ENCODE measurements around the gene TNFRSF13B. TPM values are rescaled to one million over a fixed set of nuclear protein-coding genes. Genes with fewer than 3 reads are reported as not detected.
"Not testable (repeated sequence)": the region's sequence is repeated elsewhere in the genome, so short reads cannot be mapped to it uniquely, and the experiment has no call there.

Gene TNFRSF13B
- total RNA-seq, 3 donors from 2014 or later (not counting 1 experiment from before 2014, with no cell fraction given), result 0.70 to 7.7 (median 0.89) TPM

DNA sequence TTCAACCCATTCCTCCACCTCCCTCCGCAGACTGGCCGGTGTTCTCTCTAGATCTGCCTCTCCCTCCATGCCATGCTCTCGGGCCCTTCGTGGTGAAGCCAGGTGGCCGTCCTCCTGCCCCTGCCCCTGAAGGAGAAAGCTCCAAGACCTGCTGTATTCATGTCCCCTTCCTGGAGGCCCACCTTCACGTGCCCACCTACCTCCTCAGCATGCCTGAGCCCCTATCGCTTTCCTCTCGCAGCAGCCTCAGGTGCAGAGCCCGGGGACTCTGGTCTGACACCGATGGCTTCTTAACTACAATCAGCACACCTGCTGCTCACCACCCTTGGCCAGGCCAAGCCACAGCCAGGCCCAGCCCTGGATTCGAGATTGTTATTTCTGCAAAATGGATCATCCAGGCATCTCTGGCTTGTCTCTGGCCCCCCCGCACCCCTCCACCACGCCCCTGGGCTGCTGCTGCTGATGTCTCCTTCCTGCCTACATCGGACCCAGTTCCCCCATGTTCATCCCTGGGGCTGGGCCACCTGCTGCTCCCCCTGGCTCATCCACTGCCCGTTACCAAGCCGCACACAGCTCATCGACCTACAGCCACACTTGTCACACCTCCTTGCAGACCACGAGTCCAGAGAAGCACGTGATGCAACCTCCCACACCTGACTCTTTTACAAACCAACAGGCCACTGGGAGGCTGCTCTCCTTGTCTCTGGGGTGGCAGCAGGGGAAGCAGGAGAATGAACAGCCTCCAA, 32.5 kb upstream of the TNFRSF13B start:
- H3K27ac Mint-ChIP-seq, result no peak overlapping the region
- ATAC-seq, result no peak

DNA sequence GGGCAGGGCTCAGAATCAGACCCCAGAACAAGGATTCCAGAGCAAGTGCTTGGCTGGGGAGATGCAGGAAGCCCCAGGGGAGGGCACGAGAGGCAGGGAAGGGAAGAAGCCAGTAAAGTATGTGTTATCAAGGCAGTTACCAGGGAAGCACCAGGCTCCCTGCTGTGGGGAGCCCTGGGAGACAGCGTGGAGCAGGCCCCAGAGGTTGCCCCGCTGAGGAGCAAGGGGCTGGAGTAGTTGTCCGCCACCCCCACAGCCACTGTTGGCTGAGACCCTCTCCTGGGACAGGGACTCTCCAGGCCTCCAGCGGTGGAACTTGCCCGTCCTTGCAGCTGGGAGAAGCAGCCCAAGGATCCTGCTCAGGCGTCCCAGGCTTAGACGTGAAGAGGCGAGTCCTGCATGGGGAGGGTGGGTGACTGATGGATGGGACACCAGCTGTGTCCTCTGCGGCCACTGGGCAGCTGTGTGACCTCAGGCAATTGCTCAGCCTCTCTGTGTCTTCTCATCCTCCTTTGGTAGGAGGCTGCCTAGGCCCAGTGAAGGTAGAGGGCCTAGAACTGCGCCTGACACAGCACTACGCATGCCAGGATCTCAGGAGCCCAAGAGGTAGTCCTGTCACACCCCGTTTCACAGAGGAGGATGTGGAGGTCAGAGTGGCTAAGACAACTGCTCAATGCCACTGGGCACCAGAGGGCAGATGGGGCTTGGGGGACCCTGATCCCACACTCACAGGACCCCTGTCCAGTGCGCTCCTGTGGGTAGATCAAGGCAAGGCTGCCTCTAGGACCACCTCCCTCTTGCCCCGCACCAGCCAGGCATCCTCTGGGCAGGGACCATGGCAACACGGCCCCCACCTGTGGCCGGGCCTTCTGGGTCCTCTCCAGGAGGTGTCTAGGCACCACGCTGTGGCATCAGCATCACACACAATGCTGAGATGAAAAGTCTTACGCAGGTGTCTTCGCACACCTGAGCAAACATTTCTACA, 31.1 kb upstream of the TNFRSF13B start:
- not testable (repeated sequence) for H3K9me3 Mint-ChIP-seq; H3K36me3 ChIP-seq (ENCODE audit: control insufficient read depth, insufficient read depth, low read length); H3K36me3 Mint-ChIP-seq; H3K4me1 ChIP-seq (ENCODE audit: control insufficient read depth, insufficient read depth, low read length); H3K27me3 ChIP-seq (ENCODE audit: control insufficient read depth, insufficient read depth, low read length); H3K4me3 Mint-ChIP-seq; H3K4me1 Mint-ChIP-seq; H3K27ac ChIP-seq (ENCODE audit: low read length); DNase-seq; H3K9me3 ChIP-seq (ENCODE audit: control insufficient read depth, insufficient read depth, low read length); H3K4me3 ChIP-seq (ENCODE audit: low read length); ATAC-seq; H3K27me3 Mint-ChIP-seq (ENCODE audit: low read depth in 2 of 2); H3K27ac Mint-ChIP-seq
- 89% methylated on average over 20 of the region's 20 CpGs for WGBS (ENCODE audit: insufficient coverage)
- intact Hi-C loops (cut with micrococcal nuclease), result loop anchor here (1.0 kb wide), 1 partner anchor 310 kb away; no protein-coding TSS in a partner anchor

More for the DNA sequence above, 32.5 kb upstream of the TNFRSF13B start:
- Histone ChIP-seq H3K9me3 (ENCODE audit: control insufficient read depth, insufficient read depth, low read length) (no peaks in the 10 kb centered on the region), H3K27ac (ENCODE audit: low read length) (no peak overlapping the region), H3K4me1 (ENCODE audit: control insufficient read depth, insufficient read depth, low read length) (peaks cover 8% of the 10 kb centered on the region), H3K27me3 (ENCODE audit: control insufficient read depth, insufficient read depth, low read length) (no peaks in the 10 kb centered on the region), H3K4me3 (ENCODE audit: low read length) (no peak overlapping the region), H3K36me3 (ENCODE audit: control insufficient read depth, insufficient read depth, low read length) (no peaks in the 10 kb centered on the region)
- TF ChIP-seq, protein P1, sequence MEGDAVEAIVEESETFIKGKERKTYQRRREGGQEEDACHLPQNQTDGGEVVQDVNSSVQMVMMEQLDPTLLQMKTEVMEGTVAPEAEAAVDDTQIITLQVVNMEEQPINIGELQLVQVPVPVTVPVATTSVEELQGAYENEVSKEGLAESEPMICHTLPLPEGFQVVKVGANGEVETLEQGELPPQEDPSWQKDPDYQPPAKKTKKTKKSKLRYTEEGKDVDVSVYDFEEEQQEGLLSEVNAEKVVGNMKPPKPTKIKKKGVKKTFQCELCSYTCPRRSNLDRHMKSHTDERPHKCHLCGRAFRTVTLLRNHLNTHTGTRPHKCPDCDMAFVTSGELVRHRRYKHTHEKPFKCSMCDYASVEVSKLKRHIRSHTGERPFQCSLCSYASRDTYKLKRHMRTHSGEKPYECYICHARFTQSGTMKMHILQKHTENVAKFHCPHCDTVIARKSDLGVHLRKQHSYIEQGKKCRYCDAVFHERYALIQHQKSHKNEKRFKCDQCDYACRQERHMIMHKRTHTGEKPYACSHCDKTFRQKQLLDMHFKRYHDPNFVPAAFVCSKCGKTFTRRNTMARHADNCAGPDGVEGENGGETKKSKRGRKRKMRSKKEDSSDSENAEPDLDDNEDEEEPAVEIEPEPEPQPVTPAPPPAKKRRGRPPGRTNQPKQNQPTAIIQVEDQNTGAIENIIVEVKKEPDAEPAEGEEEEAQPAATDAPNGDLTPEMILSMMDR (IDR thresholded peaks at IDR 0.05), result no peak
- H3K27me3 Mint-ChIP-seq (ENCODE audit: low read depth in 2 of 2), result peaks cover 0 to 2% of the 10 kb centered on the region in 2 donors
- intact Hi-C loops (cut with micrococcal nuclease), result no loop called here
- H3K4me3 Mint-ChIP-seq, result no peak overlapping the region
- no peaks in the 10 kb centered on the region for H3K9me3 Mint-ChIP-seq
- 79% methylated on average over 19 of the region's 19 CpGs for WGBS (ENCODE audit: insufficient coverage)
- H3K4me1 Mint-ChIP-seq, result peaks cover 0 to 5% of the 10 kb centered on the region in 2 donors
- H3K36me3 Mint-ChIP-seq, result no peaks in the 10 kb centered on the region
- no peak for DNase-seq

DNA sequence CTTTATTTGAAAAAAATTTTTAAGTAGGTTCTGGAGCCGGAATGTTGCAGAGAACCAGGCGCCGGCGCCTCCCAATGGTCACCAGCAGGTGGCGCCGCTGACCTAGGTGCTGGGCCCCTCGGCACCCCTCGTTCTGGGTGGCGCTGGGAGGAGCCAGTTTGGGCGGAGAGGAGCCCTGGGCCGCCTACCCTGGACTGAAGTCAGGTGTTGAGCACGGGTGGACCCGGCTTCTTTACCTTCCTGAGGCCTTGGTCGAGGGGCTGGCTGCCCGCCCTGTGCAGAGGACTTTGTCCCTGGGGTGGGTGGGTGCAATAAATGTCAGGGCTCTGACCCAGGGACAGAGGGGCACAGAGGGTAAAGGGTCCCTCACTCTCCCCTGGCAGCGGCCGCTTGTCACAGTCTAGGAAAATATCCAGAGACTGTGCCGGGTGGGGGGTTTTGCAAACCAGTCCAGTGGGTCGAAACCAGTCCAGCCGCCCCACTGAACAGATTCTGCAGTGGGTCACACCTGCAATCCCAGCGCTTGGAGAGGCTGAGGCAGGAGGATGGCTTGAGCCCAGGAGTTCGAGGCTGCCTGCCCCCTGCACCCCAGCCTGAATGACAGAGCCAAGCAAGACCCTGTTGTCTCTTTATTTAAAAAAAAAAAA, 30.1 kb upstream of the TNFRSF13B start:
- Histone ChIP-seq H3K4me1 (ENCODE audit: control insufficient read depth, insufficient read depth, low read length) (peaks cover 8% of the 10 kb centered on the region), H3K4me3 (ENCODE audit: low read length) (no peak overlapping the region), H3K36me3 (ENCODE audit: control insufficient read depth, insufficient read depth, low read length) (no peaks in the 10 kb centered on the region), H3K27me3 (ENCODE audit: control insufficient read depth, insufficient read depth, low read length) (no peaks in the 10 kb centered on the region), H3K9me3 (ENCODE audit: control insufficient read depth, insufficient read depth, low read length) (no peaks in the 10 kb centered on the region), H3K27ac (ENCODE audit: low read length) (no peak overlapping the region)
- no peak overlapping the region for H3K4me3 Mint-ChIP-seq
- intact Hi-C loops (cut with micrococcal nuclease), result loop anchor here (1.0 to 2.0 kb wide), 2 partner anchors 145 to 311 kb away; no protein-coding TSS in a partner anchor
- peak; percentile 81 to 100 (median 99) for ATAC-seq
- peak; percentile 75 to 86 for DNase-seq
- no peaks in the 10 kb centered on the region for H3K9me3 Mint-ChIP-seq
- H3K4me1 Mint-ChIP-seq, result peaks cover 0 to 5% of the 10 kb centered on the region in 2 donors
- WGBS (ENCODE audit: insufficient coverage), result 33% methylated on average over 22 of the region's 22 CpGs
- TF ChIP-seq, protein P1 (IDR thresholded peaks at IDR 0.05), result peak; percentile 97
- H3K27ac Mint-ChIP-seq, result no peak overlapping the region
- no peaks in the 10 kb centered on the region for H3K36me3 Mint-ChIP-seq
- H3K27me3 Mint-ChIP-seq (ENCODE audit: low read depth in 2 of 2), result peaks cover 0 to 2% of the 10 kb centered on the region in 2 donors
